Stimulated activated CD4-positive, alpha-beta T cell treated with anti-CD3 and anti-CD28 coated beads, Interleukin-12 subunit alpha, Interleukin-12 subunit beta, amount 100 ng/mL, for 48 hours (primary cell): Measurements from ENCODE around the gene RPS19.

ENCODE experiments used
- DNase-seq, 3 donors: peaks; one replicate each; pipeline ENCODE4 v3.0.0-alpha.2; 2020; ENCODE audit warnings: low read depth in 2 of 3, low spot score in 1 of 3

RPS19 gene

DNA sequence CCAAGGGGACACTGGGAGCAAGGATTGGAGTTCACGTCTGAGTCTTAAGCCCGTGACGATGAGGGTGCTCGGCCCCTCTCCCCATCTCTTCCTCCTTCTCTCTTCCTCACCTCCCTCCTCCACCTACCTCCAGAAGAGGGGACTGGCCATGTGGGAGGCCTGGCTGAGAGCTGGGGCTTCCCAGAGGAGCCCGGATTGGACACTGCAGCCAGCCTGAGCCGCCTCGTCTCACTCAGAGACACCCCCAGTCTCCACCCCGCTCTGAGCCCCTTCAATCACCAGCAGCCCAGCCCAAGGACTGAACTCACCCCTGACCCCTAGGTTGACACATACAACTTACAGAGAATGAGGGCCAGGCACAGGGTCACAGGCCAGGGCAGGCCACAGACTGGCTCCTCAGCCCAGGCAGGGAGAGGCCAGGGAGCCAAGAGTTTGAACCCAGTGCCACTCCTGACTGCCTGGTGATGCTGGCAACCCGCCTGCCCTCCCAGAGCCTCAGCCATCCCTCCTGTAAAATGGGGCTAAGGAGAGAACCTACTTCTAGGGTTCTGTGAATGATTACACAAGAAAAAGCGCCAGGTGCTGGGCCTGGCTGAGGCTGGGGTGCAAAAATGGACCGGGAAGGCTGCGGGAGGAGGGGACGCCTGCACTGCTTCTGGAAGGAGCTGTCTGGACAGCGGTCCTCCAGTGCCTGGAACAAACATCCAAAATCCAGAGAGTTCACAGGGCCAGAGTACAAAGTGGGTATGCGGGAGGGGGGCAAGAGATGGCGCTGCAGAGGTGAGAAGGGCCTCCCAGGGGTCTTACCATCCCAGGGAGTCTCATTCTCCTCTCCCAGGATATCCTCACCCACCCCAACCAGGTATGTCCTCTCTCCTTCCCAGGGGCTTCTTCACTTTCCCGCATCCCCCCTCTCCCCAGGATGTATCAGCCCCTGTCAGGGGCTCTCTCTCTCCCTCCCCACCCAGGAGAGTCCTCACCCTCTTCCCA, 18.2 kb downstream of the RPS19 start:
- DNase-seq = no peak

DNA sequence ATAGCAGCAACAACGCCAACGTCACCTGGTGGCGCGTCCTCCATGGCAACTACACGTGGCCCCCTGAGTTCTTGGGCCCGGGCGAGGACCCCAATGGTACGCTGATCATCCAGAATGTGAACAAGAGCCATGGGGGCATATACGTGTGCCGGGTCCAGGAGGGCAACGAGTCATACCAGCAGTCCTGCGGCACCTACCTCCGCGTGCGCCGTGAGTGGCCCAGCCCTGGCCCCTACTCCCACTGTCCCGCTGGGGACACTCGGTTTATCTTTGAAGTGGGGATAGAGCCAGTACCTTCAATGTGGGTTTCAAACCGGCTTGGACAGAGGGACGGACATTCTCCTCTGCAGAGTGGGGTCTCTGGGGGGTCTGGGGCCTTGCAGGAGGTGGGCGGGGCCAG, 19.0 kb downstream of the RPS19 start:
- DNase-seq = no peak

- DNase-seq = no peak
Observed at GRCh38 chr19:41879670-41880328, 19.7 kb downstream of the RPS19 start.

- DNase-seq = no peak
Observed at GRCh38 chr19:41880329-41880708, 20.3 kb downstream of the RPS19 start.

DNA sequence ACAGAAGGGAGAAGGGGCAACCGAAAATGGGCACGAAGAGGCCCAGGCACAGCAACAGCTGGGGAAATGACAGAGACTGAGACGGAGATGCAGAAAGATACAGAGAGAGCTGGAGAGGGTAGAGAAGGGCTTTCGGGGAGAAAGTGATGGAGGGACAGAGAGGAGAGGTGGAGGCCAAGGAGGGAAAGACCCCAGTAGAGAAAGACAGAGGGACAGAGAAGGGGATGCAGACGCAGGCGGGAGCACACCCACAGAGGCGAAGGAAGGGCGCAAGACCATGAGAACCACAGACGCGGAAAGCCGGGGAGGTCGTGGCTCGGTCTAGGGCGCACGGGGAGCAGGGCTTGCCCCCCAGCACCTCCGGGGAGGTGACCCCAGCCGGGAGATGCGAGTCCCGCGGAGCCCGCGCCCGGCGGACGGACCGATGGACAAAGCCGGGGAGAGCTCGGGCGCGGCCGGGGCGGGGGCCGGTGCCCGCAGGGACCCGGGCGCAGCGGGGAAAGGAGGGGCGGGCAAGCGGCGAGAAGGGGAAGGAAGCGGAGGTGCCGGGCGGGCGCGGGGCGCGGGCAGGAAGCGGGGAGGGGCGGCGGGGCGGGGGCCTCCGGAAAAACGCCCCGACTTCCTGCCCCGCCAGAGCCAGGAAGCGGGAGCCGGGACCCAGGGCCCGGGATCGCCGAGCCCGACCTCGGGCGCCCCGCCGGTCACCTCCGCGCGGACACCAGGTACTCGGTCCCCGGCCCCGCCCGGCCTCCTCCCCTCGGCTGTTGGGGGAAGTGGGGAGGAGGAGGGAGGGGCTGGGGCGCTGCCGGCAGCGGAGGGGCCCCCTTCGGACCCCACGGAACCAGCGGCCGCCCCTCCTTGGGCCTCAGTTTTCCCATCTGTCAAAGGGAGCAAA, 22.8 kb downstream of the RPS19 start, which contains the start of gene ARHGEF1:
ARHGEF1 (plus strand) TSS at position 617 of the 895 bp plus-strand sequence. CDS start 4,899 bp downstream, outside the sequence.
- peak in 1 of 3 donors; percentile 59 for DNase-seq

- no peak for DNase-seq
Observed at GRCh38 chr19:41883463-41883820, 23.4 kb downstream of the RPS19 start.

GRCh38 chr19:41883821-41884733, 24.0 kb downstream of the RPS19 start:
- peak; percentile 82 to 87 (median 87) for DNase-seq

- peak in 2 of 3 donors; percentile 46 to 54 for DNase-seq
Observed at GRCh38 chr19:41886761-41887710, 27.0 kb downstream of the RPS19 start.

DNA sequence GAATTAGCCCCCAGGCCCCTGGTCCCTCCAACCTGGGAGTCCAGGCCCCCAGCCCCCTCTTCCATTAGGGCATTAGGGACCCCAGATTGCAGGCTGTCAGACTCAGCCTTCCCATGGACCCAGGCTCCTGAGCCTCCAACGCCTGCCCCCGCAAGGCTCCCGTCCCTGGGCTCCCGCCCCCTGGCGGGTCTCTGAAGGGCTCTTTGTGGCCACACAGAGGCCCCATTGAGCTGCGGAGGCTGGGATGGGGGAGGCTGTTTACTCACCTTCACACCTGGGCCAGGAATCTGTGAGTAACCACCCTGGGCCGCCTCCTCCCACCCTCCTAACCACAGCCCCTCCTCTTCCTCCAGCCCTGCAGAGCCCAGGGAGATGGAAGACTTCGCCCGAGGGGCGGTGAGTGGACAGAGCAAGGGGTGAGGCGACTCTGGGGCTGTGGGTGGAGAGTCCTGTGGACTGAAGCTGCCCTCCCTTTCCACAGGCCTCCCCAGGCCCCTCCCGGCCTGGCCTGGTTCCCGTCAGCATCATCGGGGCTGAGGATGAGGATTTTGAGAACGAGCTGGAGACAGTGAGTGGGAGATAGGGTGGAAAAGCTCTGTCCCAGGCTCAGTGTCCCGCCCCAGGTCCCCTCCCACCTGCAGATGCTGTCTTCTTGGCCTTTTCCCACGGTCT, 27.8 kb downstream of the RPS19 start:
- peak; percentile 75 to 81 (median 78) for DNase-seq

- no peak for DNase-seq
Observed at GRCh38 chr19:41888926-41889325, 28.9 kb downstream of the RPS19 start.

- DNase-seq = no peak
Observed at GRCh38 chr19:41889896-41890295, 29.8 kb downstream of the RPS19 start.

GRCh38 chr19:41890936-41891335, 30.9 kb downstream of the RPS19 start:
- no peak for DNase-seq

GRCh38 chr19:41892173-41892902, 32.3 kb downstream of the RPS19 start:
- DNase-seq = no peak

DNA sequence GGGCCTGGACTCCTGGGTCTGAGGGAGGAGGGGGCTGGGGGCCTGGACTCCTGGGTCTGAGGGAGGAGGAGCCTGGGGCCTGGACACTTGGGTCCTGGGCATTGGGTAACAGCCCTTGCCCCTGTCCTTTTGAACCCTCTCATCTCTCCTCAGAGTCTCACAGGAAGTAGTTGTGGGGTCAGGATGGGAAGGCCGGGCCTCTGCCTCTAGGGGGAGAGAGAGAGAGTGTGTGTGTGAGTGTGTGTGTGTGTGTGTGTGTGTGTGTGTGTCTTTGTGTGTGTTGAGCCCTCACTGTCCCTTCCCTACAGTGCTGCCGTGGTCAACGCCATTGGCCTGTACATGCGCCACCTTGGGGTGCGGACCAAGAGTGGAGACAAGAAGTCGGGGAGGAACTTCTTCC, 33.8 kb downstream of the RPS19 start:
- DNase-seq = no peak

DNA sequence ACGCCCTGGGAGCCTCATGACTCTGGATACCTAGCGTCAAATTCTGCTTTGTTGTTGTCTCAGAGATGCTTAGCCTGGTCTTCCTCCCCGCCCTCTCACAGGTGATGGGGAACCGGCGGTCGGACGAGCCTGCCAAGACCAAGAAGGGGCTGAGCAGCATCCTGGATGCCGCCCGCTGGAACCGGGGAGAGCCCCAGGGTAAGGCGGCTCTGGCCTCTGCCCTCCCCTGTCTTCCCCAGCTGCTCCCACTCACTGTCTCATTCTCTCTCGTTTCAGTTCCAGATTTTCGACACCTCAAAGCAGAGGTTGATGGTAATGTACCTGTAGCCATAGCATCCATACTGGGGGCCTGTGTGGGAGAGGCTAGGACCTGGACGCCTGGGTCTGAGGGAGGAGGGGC, 34.3 kb downstream of the RPS19 start:
- DNase-seq = no peak

DNA sequence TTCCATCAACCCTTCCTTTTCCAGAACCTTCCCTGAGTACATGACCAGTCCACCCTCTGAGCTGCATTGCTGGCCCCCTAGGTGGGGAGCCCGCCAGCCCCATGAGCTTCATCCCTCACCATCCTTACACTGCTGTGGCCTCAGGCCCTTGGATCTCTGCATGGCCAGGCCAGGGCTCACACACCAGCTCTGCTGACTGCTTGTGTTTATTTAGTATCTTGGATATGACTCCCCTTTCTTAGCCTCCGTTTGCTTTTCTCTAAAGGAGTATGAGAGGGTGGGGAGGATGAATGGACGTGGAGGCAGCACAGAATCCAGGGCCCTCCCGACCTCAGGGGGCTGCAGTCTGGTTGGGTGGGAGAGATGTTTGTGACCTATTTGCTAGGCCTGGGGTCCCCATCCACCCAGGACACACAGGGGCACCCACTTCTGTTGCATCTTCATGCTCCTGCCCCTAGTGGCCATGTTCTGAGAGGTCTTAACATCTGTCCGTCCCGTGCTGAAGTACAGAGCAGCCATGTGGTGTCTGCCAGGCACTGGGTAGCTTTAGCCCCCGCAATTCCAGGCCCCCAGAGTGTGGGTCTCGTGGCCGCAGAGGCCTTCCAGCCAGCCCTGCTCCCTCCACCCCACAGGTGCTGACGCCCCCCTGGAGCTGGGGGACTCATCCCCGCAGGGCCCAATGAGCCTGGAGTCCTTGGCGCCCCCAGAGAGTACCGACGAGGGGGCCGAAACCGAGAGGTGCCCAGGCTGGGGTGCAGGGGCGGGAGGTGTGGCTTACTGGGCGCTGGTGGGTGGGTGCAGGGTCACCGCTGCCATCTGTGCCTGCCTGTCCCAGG, 35.9 kb downstream of the RPS19 start:
- DNase-seq = no peak

DNA sequence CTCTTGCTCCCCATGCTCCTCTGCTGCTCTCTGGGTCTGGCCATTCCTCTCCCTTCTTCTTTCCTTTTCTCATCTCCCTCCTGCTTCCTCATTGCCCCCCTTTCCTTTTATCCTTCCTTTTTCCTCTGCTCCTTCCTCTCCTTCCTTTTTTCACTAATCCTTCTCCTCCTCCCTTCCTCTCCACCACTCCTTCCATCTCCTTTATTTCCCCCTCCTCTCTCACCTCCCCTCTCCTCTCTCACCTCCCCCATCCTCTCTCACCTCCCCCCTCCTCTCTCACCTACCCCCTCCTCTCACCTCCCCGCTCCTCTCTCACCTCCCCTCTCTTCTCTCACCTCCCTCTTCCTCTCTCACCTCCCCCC, 36.5 kb downstream of the RPS19 start:
- no peak for DNase-seq
